Measurements from ENCODE around the gene KIAA0040.

Gene KIAA0040

GRCh38 chr1:175195798-175196197, 3.2 kb upstream of the KIAA0040 start:
- TF ChIP-seq TSHZ2 (CRISPR knock-in tag; IDR thresholded peaks at IDR 0.05) = no peak
- no peak for TF ChIP-seq ZNF8 (CRISPR knock-in tag; IDR thresholded peaks at IDR 0.05)
- TF ChIP-seq BACH2 (CRISPR knock-in tag; IDR thresholded peaks at IDR 0.05; ENCODE audit: borderline replicate concordance) = no peak
- no peak for TF ChIP-seq POU6F1 (CRISPR knock-in tag; IDR thresholded peaks at IDR 0.05; ENCODE audit: borderline replicate concordance, low read depth)
- TF ChIP-seq CSDC2 (CRISPR knock-in tag; IDR thresholded peaks at IDR 0.05) = no peak
- no peak for TF ChIP-seq TCF4 (CRISPR knock-in tag; IDR thresholded peaks at IDR 0.05; ENCODE audit: borderline replicate concordance)
- no peak for TF ChIP-seq CREB5 (CRISPR knock-in tag; IDR thresholded peaks at IDR 0.05; ENCODE audit: low read depth)
- no peak for TF ChIP-seq ISL1 (CRISPR knock-in tag; IDR thresholded peaks at IDR 0.05)
- TF ChIP-seq ARNTL (CRISPR knock-in tag; IDR thresholded peaks at IDR 0.05; ENCODE audit: borderline replicate concordance, low read depth) = no peak
- TF ChIP-seq ZFP3 (CRISPR knock-in tag; IDR thresholded peaks at IDR 0.05) = no peak
- TF ChIP-seq RARB (CRISPR knock-in tag; IDR thresholded peaks at IDR 0.05) = no peak
- TF ChIP-seq CSRNP3 (CRISPR knock-in tag; IDR thresholded peaks at IDR 0.05) = no peak
- no peak for ATAC-seq

- ATAC-seq = no peak
Observed at GRCh38 chr1:175195281-175195680, 2.7 kb upstream of the KIAA0040 start.

More at GRCh38 chr1:175195281-175195680, 2.7 kb upstream of the KIAA0040 start:
- TF ChIP-seq CREB5 (CRISPR knock-in tag; IDR thresholded peaks at IDR 0.05; ENCODE audit: low read depth) (no peak), ZC3H10 (CRISPR knock-in tag; IDR thresholded peaks at IDR 0.05) (no peak), TSHZ2 (CRISPR knock-in tag; IDR thresholded peaks at IDR 0.05) (no peak)
